Inferior parietal cortex (tissue), 1 donor: ENCODE measurements around the gene GNAT2.
A peak's percentile ranks its signal among the peaks of the same experiment; 100 is the strongest.
"Not testable (repeated sequence)": the region's sequence is repeated elsewhere in the genome, so short reads cannot be mapped to it uniquely, and the experiment has no call there.

Source experiments
- DNase-seq: peaks from one replicate; pipeline ENCODE4 v3.0.0-alpha.2; 2016; ENCODE audit errors: extremely low spot score

GNAT2 gene

DNA sequence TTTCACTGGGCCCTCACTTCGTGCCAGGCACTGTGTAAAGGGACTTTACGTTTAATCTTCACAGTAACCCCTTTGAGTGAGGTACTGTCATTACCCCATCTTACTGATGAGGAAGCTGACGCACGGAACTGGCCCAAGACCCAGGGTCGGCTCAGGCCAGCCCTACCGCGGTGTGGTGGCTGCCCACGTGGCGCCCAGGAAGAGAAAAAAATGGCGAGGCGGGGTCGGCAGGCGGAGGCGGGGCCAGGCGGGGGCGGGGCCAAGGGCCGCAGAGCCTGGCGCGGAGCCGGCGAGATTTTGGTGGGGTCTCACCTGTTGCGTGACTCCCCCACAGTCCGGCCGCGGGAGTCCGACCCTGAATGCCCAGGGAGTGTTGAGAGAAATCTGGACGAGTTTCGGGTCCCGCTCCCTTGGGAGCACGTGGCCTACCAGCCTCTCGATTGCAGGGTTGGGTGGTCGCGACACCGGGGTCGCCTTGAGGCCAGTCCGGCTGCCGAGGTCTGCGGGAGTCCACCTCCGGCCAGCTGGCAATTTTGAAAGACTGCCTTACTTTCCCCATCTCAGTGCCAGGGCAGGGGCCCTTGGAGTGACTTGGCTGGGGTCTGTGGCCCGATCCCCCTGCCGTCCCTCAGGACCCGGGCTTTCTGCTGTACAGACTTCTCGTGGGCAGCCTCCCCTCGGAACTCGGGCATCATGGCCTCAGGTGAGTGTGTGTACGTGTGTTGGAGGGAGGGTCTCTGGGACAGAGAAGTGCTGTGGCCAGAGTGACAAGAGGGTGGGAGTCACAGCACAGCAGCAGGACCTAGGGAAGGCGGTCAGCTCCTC lies at the start of gene GNAT2, which contains the start of gene AMPD2:
Gene GNAT2 (minus strand): TSS at position 41 of the 825 bp plus-strand sequence. CDS start 6,746 bp downstream, outside the sequence.
Gene AMPD2 (plus strand): TSS at position 262 of the 825 bp plus-strand sequence. CDS start 1,339 bp downstream, outside the sequence.
- peak; percentile 45 for DNase-seq

DNA sequence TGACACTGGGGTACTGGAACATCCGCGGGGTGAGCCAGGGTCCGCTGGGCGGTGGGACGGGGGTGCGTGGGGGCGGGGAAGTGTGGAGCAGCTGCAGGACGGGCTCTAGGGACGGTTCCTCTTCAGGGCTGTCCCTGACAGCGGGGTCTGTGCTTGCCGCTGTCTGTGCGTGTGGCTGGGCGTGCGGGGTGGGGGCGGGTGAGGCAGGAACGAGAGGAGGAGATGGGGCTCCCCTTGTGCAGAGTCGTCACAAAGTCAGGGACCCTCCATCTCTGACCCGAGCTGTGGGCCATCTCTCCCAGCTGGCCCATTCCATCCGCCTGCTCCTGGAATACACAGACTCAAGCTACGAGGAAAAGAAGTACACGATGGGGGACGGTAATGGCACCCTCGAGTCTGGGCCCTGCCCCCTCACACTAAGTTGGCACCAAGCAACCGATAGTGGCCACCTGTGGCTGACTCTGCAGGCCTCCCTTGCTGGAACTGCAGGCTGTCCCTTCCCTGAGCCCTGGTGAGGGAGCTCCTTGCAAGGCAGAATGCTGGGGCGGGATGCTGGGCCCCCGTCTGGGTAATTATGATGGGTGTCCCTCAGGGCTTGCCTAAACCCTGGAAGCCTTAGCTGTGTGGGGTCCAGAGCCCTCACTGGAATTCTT lies 48.8 kb upstream of the GNAT2 start:
- peak; percentile 0 for DNase-seq

DNA sequence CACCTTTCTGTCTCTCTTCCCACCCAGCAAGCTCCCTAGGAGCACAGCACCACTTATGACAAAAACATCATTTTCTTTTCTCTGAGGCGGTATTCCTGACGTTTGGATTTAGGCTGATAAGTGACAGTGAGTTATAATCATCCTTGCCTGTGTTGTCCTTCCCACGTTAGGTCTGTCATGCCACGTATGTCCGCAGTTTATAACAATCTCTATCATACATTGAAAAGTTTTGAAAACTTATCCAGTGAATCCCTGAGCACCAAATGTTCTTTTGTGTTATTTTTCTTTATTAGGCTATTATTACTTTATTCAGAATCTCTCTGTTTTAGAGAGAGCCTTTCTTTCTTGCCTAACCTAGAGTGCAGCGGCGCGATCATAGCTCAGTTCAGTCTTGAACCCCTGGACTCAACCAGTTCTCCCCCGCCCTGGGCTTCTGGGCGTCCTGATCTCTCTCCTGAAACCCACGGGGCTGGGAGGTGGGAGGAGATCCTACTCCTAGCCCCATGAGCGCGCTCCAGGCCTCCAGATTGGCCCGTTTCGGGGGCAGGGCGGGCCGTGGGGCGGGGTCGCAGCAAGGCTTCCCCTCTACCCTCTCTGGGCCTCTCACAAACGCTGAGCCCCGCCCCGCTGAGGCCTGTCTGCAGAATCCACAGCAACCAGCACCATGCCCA lies 48.2 kb upstream of the GNAT2 start, which contains the start of gene GSTM2:
Gene GSTM2 (plus strand): TSS at position 606 of the 671 bp plus-strand sequence. CDS start 59 bp downstream, at position 665.
- DNase-seq: peak; percentile 75

DNA sequence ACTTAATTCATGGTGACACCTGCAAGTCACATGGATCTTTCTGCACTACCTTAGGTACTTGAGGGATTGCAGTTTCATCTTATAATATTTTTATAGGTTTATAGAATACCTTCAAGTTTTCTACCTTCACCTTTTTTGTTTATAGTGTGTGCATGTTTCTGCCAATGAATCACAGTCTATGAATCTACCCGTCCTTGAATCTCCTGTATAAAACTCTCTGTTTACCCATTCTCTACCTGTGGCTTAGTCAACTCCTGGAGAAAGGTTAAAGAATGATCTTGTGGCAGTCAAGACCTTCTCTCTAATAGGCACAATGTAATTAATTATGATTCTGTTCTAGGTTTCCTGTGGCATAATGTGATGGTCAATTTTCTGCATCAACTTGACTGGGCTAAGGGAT lies 45.3 kb upstream of the GNAT2 start:
- DNase-seq: no peak

DNA sequence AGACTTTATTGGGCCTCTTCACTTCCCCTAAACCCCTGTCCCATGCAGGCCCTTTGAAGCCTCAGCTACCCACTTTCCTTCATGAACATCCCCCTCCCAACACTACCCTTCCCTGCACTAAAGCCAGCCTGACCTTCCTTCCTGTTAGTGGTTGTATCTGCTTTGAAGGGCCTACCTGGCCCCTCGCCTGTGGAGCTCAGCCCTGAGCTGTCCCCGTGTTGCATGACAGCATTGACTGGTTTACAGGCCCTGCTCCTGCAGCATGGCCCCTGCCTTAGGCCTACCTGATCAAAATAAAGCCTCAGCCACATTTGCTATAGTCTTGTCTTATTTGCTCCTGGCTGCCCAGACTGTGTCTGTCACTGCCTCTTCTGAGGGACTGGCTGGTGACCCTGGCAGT lies 42.0 kb upstream of the GNAT2 start:
- no peak for DNase-seq

DNA sequence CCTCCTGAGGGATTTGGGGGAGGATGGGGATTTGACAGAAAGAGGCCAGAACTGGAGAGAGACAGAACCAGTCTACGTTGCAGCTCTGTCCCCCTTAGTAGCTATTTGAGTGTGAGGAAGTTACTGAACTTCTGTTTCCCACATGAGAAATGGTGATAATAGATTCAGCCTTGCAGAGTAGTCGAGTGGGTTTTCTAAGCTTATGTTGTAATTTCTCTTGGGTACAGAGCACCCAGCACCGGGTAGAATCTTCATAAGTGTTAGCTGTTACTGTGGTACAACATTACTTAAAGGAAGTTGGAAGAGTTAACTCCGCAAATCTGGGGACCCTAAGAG lies 41.2 kb upstream of the GNAT2 start:
- DNase-seq: not testable (repeated sequence)

DNA sequence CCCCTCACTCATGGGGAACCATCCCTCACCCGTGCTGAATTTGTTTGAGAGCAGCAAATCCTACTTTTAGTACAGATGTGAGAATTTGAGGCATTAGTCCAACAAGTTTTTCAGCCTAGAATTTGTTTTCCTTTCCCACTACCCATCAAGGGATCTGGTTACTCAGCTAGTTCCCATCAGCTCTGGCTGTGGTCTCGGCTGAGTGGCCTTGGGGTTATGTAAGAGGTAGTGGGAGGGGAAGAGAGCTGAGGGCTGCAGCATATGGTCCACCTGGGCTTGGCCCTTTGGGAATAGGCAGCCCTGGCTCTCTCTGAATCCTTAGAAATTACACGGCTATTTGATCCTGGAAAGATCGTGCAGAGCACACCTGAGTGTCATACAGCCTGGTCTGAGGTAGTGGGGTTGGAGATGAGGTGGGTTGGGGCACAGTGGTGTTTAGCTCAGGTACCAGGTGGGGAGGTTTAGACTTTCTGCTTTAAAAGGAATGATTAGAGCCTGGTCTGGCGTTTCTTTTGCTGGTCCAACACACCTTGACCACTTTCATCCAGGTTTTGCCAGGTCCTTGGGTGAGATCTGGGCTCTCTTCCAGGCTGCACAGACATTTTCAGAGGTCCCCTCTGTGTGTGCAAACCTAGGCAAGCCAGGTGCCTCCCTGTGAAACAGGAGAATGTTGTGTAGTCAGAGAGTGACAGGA lies 40.7 kb upstream of the GNAT2 start:
- DNase-seq: no peak

DNA sequence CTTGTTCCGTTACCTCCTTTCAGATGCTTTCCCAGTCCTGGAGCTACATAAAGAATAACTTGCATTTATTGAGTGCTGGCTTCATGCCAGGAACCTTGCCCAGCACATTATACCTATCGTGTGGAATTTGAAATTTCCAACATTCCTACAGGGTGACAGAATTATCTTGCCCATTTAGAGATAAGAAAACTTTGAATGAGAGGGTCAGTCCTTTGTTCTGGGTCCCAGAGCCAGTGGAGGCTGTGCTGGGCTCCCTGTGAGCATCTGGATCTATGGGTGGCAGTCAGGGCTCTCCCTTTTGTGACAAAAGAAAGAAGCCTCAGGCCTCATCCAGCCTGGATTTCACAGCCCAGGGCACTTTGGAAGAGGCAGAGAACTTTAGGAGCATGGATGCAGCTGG lies 39.7 kb upstream of the GNAT2 start:
- DNase-seq: no peak

DNA sequence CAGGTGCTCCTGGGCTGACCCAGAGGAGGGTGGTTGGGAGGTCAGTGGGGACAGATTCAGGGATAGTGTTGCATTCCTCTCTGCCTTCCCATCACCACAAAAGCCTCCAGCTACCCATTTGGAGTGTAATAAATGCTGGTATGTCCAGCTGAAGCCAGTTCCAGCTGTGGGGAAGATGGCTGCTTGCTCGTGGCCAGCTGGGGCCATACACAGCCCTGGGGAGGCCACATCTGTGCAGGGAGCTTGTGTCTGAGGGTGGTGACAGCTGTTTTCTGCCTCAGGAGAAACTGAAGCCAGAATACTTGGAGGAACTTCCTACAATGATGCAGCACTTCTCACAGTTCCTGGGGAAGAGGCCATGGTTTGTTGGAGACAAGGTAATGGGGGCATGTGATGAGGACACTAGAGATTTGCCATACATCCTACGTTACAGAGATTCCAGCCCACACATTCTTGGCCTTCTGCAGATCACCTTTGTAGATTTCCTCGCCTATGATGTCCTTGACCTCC lies 39.2 kb upstream of the GNAT2 start:
- DNase-seq: no peak

DNA sequence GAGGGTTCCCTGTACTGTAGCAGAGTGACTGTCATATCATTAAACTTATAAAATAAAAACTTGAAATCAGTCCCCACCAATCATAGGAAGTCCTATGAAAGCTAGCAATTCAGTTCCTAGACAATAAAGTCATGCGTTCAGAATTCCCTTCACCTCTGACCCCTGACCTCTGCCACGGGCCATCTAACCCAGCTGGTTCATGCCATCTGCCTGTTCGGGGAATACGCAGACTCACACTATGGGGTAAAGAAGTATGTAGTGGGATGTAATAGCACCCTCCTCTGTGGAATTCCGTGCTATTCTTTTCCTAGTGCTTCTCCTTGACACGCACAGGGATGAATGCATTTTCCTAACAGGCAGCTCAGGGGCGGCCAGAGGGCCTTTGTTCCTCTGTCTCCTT lies 38.6 kb upstream of the GNAT2 start:
- DNase-seq: no peak

DNA sequence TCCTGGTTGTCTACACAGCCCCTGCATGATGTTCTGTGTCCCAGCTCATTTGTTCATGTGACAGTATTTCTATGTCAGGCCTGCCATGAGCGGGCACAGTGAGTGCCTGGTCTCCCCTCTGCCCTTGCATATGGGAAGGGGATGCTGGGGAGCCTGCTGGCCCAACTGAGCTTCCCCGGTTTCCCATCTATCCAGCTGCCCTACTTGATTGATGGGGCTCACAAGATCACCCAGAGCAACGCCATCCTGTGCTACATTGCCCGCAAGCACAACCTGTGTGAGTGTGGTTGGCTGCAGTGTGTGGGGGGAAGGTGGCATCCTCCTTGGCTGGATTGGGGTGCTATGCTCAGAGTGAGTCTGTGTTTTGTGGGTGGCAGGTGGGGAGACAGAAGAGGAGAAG lies 38.0 kb upstream of the GNAT2 start:
- DNase-seq: no peak

DNA sequence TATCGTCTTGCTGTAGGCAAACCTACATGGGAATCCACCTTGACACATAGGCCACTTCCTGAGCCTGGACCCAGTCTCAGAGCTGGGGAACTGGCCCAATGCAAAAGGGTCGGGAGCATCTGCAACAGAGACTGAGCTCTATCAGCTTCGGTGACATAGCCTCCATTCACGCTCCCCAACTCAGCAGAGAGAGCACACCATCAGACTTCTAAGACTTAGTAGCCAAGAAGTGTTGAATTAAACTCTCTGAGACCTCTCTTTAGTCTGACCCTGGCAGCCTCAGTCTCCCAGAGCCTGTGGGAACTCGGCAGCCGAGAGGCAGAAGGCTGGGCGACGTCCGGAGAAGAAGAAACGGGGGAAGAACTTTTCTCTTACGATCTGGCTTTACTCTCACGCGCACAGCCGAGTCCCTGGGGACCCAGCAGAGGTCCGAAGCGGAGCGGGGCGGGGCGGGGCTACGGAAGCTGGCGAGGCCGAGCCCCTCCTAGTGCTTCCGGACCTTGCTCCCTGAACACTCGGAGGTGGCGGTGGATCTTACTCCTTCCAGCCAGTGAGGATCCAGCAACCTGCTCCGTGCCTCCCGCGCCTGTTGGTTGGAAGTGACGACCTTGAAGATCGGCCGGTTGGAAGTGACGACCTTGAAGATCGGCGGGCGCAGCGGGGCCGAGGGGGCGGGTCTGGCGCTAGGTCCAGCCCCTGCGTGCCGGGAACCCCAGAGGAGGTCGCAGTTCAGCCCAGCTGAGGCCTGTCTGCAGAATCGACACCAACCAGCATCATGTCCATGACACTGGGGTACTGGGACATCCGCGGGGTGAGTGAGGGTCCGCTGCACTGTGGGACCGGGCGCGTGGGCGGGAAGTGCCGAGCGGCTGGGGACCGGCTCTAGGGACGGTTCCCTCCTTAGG lies 36.5 kb upstream of the GNAT2 start, which contains the start of gene GSTM4:
Gene GSTM4 (plus strand): TSS at position 485 of the 905 bp plus-strand sequence. CDS start 291 bp downstream, at position 776.
- DNase-seq: peak; percentile 69

DNA sequence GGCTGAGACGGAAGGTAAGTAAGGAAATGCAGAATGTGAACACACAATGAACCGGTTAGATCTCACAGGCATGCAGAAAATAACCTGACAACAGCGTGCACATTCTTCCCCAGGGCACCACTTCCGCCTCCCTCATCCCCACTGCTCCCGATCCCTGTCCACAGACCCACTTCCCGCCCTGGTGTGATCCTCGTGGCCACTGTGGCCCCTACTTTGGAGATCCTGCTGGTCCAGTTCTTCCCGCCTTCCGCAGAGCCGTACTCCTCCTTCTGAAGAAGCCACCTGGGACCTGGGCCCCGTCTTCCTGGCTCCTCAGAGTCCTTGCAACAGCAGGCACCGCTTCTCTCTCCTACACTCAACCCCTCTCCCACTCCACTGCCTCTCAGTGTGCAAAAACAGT lies 35.1 kb upstream of the GNAT2 start:
- DNase-seq: no peak

DNA sequence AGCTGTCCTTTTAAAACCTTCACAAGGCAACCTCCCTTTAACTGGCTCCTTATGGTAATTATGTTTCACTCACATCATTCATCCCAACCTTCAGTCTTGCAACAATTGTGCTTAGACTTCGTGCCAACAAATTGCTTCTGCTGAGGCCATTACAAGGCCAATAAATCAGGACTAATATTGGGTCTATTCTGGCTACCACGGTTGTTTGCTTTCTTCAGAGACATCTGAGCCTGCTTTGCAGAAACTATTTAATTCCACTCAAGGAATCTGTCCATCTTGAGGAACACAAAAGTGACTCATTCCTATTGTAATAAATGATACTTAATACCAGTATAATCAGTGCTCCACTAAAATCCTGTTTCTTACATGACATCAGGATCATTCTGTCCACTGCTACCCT lies 33.9 kb upstream of the GNAT2 start:
- no peak for DNase-seq

DNA sequence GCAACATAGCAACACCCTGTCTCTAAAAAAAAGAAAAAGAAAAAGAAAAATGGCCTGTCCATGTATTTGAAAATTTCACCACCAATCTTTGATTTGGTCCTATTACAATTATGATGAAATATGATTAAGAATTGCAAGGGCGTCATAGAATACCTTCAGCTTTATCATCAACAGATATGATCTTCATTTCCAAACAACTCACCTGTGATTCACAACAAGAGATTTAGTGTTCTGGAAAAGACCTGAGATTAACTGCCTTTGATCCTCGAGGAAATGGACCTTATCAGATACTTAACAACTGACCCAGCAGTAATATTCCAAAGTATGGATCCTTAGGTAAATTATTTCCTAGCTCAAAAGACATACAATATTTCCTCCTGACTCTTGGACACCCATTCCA lies 33.0 kb upstream of the GNAT2 start:
- no peak for DNase-seq

DNA sequence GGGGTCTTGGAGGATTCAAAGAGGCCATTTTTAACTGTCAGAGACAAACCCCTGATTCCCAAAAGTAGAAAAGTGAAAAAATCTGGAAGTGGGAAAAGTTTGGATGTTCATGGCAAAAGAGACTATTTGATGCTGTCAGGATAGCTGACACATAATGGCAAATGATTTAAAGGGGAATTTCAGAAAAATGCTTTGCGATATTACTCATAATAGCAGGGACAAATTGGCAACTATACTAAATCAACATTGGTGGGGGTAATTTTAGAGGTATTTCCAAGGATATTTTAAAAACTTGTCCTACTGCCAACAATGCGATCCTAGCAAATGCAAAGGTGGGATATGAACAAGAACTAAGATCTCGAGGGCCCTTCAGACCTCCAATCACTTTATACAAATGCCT lies 31.2 kb upstream of the GNAT2 start:
- no peak for DNase-seq

DNA sequence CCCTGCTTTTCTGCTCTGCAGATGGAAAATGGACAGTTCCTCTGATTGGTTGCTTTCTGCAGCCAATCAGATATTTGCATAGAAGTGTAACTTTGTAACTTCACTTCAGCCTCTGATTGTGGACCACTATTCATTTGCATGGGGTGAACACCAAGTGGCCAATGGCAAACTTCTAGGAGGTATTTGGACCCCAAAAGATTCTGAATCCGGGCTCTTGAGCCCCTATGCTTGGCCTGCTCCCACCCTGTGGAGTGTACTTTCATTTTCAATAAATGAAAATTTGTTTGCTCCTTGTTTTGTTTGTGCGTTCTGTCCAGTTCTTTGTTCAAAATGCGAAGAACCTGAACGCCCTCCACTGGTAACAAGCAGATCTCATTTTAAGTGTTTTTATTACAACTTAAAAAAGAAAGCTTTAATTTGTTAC lies 30.1 kb upstream of the GNAT2 start:
- peak; percentile 51 for DNase-seq

DNA sequence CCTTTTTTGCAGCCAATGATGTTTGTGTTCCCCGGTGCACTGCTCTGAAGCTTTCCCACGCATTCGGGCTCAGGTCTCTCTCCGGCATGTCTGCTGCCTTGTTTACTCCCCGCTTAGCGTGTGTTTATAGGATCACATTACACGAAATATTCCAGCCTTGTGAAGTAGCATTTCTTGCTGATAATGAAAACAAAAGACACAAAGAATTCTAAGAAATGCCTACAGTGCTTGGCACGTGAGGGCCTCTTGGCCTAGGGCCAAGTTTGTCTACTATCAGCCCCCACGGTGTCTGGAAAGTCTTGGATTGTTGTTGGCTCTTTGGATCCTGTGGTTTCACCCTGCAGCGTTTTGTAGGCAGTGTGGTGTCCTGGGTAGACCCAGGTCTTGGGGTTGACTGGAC lies 25.3 kb upstream of the GNAT2 start:
- no peak for DNase-seq

DNA sequence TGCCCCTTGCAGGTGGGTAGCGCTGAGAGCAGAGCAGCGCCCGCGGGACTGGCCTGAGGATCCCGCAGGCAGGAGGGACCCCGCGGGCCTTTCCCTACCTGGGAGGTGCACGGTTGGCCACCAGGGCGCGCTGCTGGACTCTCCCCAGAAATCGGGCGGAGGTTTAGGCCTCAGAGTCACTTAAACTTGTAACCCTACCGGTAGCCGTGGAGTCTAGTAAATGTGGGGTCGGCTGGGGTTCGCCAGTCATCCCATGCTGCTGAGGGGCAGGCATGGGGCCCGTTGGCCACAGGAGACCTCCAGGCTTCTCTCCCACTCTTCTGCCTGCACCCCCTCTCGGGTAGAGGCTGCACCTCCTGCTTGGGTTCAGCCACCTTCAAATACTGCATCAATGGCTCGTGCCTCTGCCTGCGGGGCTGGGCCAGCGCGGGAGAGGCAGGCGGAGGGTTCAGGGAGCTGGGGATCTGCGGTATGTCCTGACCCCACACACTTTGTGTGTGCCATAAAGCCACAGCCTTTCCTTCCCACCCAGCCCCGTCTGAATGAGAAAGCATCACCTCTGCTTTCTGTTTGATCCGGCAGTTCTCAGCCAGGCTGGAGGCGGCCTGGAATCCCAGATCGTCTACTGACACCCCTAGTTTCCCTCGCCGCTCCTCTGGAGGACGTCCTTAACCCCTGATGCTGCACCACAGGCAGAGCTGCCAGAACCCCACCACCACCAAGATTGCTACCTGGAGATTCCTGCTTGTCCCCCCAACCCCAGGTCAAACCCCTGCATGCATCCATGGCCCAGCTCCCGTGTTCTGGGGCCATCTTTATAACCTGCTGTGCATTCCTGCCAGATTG lies 24.2 kb upstream of the GNAT2 start:
- peak; percentile 64 for DNase-seq

DNA sequence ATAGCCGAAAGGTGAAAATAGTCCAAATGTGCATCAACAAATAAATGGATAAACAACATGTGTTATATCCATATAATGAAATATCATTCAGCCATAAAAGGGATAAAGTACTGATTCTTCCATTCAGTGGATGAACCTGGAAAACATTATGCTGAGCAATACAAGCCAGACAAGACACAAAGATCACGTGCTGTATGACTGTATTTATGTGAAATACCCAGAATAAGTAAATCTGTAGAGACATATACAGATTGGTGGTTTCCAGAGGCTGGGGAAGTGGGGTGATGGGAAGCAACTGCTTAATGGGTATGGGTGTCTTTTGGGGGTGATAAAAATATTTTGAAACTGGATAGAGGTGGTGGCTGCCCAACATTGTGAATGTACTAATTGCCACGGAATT lies 23.2 kb upstream of the GNAT2 start:
- no peak for DNase-seq
